Psoas muscle (tissue), 8 donors: ENCODE data around the gene CFAP57. TPM values are rescaled to one million over a fixed set of nuclear protein-coding genes. Genes with fewer than 3 reads are reported as not detected.
A peak's percentile ranks its signal among the peaks of the same experiment; 100 is the strongest.

Experiments used
- ATAC-seq, 4 donors: fragments of 200-7000 bp; cut with Tn5 transposase; one replicate each; pipeline ENCODE4 v1.9.1; 2020; ENCODE audit warnings: moderate library complexity in 3 of 4, mild to moderate bottlenecking in 2 of 4
- DNase-seq, 2 donors: peaks; one replicate each; pipeline ENCODE4 v3.0.0-alpha.2; 2020
- H3K27ac ChIP-seq: fragments of 200-600 bp; one replicate; pipeline ENCODE4 v1.8.0; 2022
- H3K27me3 ChIP-seq, 3 donors: fragments of 200-600 bp in 1 of 3; one replicate each; pipeline versions ENCODE4 v1.6.1 to v1.8.0; 2013 to 2022; ENCODE audit warnings: low read length in 2 of 3, mild to moderate bottlenecking in 2 of 3, moderate library complexity in 1 of 3; ENCODE audit not compliant: insufficient read depth in 3 of 3
- H3K36me3 ChIP-seq, 2 donors: fragments of 200-600 bp in 1 of 2; one replicate each; pipeline versions ENCODE4 v1.6.1 to v1.8.0; 2013 to 2022; ENCODE audit warnings: low read depth in 1 of 2, mild to moderate bottlenecking in 1 of 2, moderate library complexity in 1 of 2; ENCODE audit not compliant: insufficient read depth in 1 of 2
- H3K4me1 ChIP-seq: fragments of 200-600 bp; one replicate; pipeline ENCODE4 v1.8.0; 2022
- H3K4me3 ChIP-seq: fragments of 200-600 bp; one replicate; pipeline ENCODE4 v1.8.0; 2022; ENCODE audit warnings: mild to moderate bottlenecking
- H3K9me3 ChIP-seq: fragments of 200-600 bp; one replicate; pipeline ENCODE4 v1.8.0; 2022
- CTCF ChIP-seq: fragments of 200-600 bp; IDR thresholded peaks from one replicate; pipeline ENCODE4 v1.8.0; 2022; ENCODE audit warnings: antibody characterized with exemption
- WGBS, 3 donors: extraction: QIAGEN DNeasy Blood & Tissue Kit; methylation state at CpG; one replicate each; pipeline versions ENCODE4 v1.1.6 to v1.1.7; 2013; 5-methylcytosine and 5-hydroxymethylcytosine counted together
- intact Hi-C, 2 donors: fragments of 100-400 bp; cut with DNase I; formaldehyde crosslinking; loops; one replicate each; pipeline versions ENCODE4 v1.11.0 to v1.14.2; 2022
- polyA plus RNA-seq, 3 donors: library from polyadenylated mRNA; stranded (reverse); fragments of 200-250 nt; gene quantifications; one replicate each; pipeline ENCODE4 v1.2.3, GENCODE V29; 2013
- total RNA-seq, 4 donors: library from RNA; stranded (reverse); fragmentation: NEBNext Ultra II Directional in 2 of 4; extraction: Animal tissue kit (Norgen Biotek cat#: 25700) in 2 of 4; gene quantifications; one replicate each; pipeline versions ENCODE4 v1.2.1 to v1.2.4, GENCODE V29; 2021 to 2023
- donor health status: healthy with polysubstance abuse.
- donor health status: DM: no; HTN: no; CAD: no; lungs with moderate emphysema.
- donor health status: Bipolar disorder and iron deficiency.
- donor health status: healthy.
- donor health status: DM: yes; HTN: yes; CAD: no.
- donor health status: DM: no; HTN: no; CAD: no.
- donor health status: DM: no; HTN: no; CAD: no.
- donor health status: DM: yes; HTN: yes; CAD: no.

CFAP57 gene
- total and polyA plus RNA-seq, 7 donors: 0.04 to 0.26 (median 0.11) TPM; not detected in 3

- peak in 1 of 4 donors; percentile 24 for ATAC-seq
- Histone ChIP-seq H3K36me3 (no peaks in the 10 kb centered on the region), H3K27ac (no peak overlapping the region), H3K9me3 (no peaks in the 10 kb centered on the region), H3K27me3 (no peaks in the 10 kb centered on the region), H3K4me1 (no peaks in the 10 kb centered on the region), H3K4me3 (no peak overlapping the region)
- WGBS, 3 donors: 63 to 77% (median 69%) methylated on average over 3 of the region's 3 CpGs
- no peak for DNase-seq
- intact Hi-C loops: loop anchor here (5.0 to 10.0 kb wide), 4 partner anchors 142 to 192 kb away; partner anchors contain the start of genes ELOVL1 (in 1 of the 2), MED8 (in 1 of the 2) and SZT2 (in 1 of the 2)
- TF ChIP-seq CTCF: no peak
Measured at GRCh38 chr1:43225168-43225567, 53.0 kb downstream of the CFAP57 start.

- intact Hi-C loops: loop anchor here (5.0 to 10.0 kb wide), 4 partner anchors 140 to 190 kb away; partner anchors contain the start of genes ELOVL1 (in 1 of the 2), MED8 (in 1 of the 2) and SZT2 (in 1 of the 2)
- peak; percentile 79 to 88 for DNase-seq
Measured at GRCh38 chr1:43227143-43227764, 55.1 kb downstream of the CFAP57 start.

GRCh38 chr1:43229826-43230780, 58.0 kb downstream of the CFAP57 start:
- ATAC-seq (no peak), DNase-seq (no peak)
- intact Hi-C loops: loop anchor here (2.0 to 10.0 kb wide), 5 partner anchors 137 to 187 kb away; partner anchors contain the start of genes ELOVL1 (in 1 of the 2), MED8 (in 1 of the 2) and SZT2 (in 1 of the 2)
- Histone ChIP-seq H3K9me3 (no peaks in the 10 kb centered on the region), H3K4me3 (no peak overlapping the region), H3K4me1 (peaks cover 4% of the 10 kb centered on the region), H3K27me3 (no peaks in the 10 kb centered on the region), H3K36me3 (no peaks in the 10 kb centered on the region), H3K27ac (no peak overlapping the region)
- no peak for TF ChIP-seq CTCF
- 66 to 73% (median 69%) methylated on average over 6 of the region's 6 CpGs for WGBS, 3 donors

More at GRCh38 chr1:43227143-43227764, 55.1 kb downstream of the CFAP57 start:
- ATAC-seq: peak; percentile 83 to 95 (median 88)
- Histone ChIP-seq H3K27me3 (no peaks in the 10 kb centered on the region), H3K9me3 (no peaks in the 10 kb centered on the region), H3K4me3 (no peak overlapping the region), H3K4me1 (no peaks in the 10 kb centered on the region), H3K27ac (no peak overlapping the region), H3K36me3 (no peaks in the 10 kb centered on the region)
- TF ChIP-seq CTCF: peak; percentile 96
- WGBS, 3 donors: 17 to 19% (median 18%) methylated on average over 10 of the region's 10 CpGs

- Histone ChIP-seq H3K27me3 (no peaks in the 10 kb centered on the region), H3K9me3 (no peaks in the 10 kb centered on the region), H3K27ac (no peak overlapping the region), H3K4me3 (no peak overlapping the region), H3K4me1 (peaks cover 4% of the 10 kb centered on the region), H3K36me3 (no peaks in the 10 kb centered on the region)
- DNase-seq: no peak
- no peak for ATAC-seq
- no peak for TF ChIP-seq CTCF
- intact Hi-C loops: no loop called here
- WGBS, 3 donors: 47 to 56% (median 50%) methylated on average over 4 of the region's 4 CpGs
Measured at GRCh38 chr1:43232074-43232473, 59.9 kb downstream of the CFAP57 start.
